ENCODE results near the gene CYBA.

DNA sequence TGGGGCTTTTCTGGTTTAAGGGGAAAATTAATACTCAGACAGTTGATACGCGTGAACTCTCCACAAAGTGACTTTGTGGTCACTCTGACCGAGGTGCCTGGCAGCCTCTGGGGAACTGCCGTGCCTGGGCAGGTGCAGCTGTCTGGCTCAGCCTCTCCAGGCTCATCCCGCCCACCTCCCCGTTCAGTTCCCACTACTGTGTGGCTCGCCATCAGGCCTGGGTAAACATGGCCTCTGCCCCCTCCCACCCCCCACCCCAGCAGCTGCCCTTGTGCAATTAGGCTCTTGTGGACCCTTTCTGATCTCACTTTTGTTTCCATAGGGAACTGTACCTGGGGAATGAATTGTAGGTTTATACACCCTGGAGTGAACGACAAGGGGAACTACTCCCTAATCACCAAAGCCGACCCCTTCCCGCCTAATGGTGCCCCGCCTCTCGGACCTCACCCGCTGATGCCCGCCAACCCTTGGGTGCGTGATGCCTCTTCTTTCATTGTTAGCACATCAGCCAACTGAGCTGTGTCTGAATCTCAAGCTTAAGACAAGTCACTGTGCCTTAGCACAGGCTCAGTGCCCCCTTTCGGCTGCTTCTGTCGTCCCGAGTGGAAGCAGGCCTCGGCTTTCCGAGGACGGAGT lies 52.9 kb downstream of the CYBA start:
- TF ChIP-seq FOS (IDR thresholded peaks at IDR 0.05; ENCODE audit: borderline replicate concordance, extremely low read depth, insufficient read length) (no peak), POLR2A (IDR thresholded peaks at IDR 0.05; ENCODE audit: low read depth, low read length) (no peak), GABPA (IDR thresholded peaks at IDR 0.05; ENCODE audit: low read depth) (no peak), ASH2L (IDR thresholded peaks at IDR 0.05; ENCODE audit: borderline replicate concordance, low read depth) (no peak), NR2C1 (IDR thresholded peaks at IDR 0.05) (no peak), SMC3 (IDR thresholded peaks at IDR 0.05; ENCODE audit: borderline replicate concordance, low read length) (no peak), RFX5 (IDR thresholded peaks at IDR 0.05; ENCODE audit: low read depth, low read length) (no peak)
- TF ChIP-seq, protein P1, sequence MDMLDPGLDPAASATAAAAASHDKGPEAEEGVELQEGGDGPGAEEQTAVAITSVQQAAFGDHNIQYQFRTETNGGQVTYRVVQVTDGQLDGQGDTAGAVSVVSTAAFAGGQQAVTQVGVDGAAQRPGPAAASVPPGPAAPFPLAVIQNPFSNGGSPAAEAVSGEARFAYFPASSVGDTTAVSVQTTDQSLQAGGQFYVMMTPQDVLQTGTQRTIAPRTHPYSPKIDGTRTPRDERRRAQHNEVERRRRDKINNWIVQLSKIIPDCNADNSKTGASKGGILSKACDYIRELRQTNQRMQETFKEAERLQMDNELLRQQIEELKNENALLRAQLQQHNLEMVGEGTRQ (IDR thresholded peaks at IDR 0.05; ENCODE audit: borderline replicate concordance, low read depth, low read length), result no peak
- TF ChIP-seq, protein P2, sequence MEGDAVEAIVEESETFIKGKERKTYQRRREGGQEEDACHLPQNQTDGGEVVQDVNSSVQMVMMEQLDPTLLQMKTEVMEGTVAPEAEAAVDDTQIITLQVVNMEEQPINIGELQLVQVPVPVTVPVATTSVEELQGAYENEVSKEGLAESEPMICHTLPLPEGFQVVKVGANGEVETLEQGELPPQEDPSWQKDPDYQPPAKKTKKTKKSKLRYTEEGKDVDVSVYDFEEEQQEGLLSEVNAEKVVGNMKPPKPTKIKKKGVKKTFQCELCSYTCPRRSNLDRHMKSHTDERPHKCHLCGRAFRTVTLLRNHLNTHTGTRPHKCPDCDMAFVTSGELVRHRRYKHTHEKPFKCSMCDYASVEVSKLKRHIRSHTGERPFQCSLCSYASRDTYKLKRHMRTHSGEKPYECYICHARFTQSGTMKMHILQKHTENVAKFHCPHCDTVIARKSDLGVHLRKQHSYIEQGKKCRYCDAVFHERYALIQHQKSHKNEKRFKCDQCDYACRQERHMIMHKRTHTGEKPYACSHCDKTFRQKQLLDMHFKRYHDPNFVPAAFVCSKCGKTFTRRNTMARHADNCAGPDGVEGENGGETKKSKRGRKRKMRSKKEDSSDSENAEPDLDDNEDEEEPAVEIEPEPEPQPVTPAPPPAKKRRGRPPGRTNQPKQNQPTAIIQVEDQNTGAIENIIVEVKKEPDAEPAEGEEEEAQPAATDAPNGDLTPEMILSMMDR (IDR thresholded peaks at IDR 0.05 in 2 of 3, conservative IDR thresholded peaks at IDR 0.05 in 1 of 3; ENCODE audit: control insufficient read depth in 2 of 3, extremely low read depth in 1 of 3, insufficient read depth in 1 of 3, low read depth in 3 of 3, low read length in 3 of 3), result no peak

All from GM12878 (cell line).